Stomach (tissue), 9 donors: Measurements from ENCODE around the gene ARHGAP29. TPM values are rescaled to one million over a fixed set of nuclear protein-coding genes. Genes with fewer than 3 reads are reported as not detected.

Source experiments
- DNase-seq, 2 donors: peaks; one replicate each; pipeline versions ENCODE4 v3.0.0 to v3.0.0-alpha.2; 2013 to 2019
- H3K27ac ChIP-seq, 5 donors: fragments of 200-600 bp in 4 of 5; sonication (generic) in 4 of 5; one replicate each; pipeline ENCODE4 v1.5.1; 2013 to 2019; ENCODE audit warnings: mild to moderate bottlenecking in 1 of 5, moderate library complexity in 1 of 5
- H3K27me3 ChIP-seq, 3 donors: fragments of 200-600 bp; sonication (generic); one replicate each; pipeline ENCODE4 v1.5.1; 2017 to 2019; ENCODE audit warnings: mixed run types in 1 of 3
- H3K36me3 ChIP-seq, 4 donors: fragments of 200-600 bp; sonication (generic); 1 replicate in 3 of 4; 2 replicates in 1 of 4; pipeline ENCODE4 v1.5.1; 2016 to 2019
- H3K4me1 ChIP-seq, 4 donors: fragments of 200-600 bp; sonication (generic); one replicate each; pipeline ENCODE4 v1.5.1; 2016 to 2019
- H3K4me3 ChIP-seq, 4 donors: fragments of 200-600 bp; sonication (generic) in 3 of 4; one replicate each; pipeline ENCODE4 v1.5.1; 2016 to 2019; ENCODE audit warnings: mild to moderate bottlenecking in 1 of 4
- H3K9me3 ChIP-seq, 4 donors: fragments of 200-600 bp; sonication (generic); one replicate each; pipeline ENCODE4 v1.5.1; 2016 to 2019
- EP300 ChIP-seq: sonication (generic); formaldehyde crosslinking; IDR thresholded peaks from one replicate; pipeline ENCODE4 v1.6.1; 2017; ENCODE audit warnings: antibody characterized with exemption
- POLR2A ChIP-seq, 4 donors: fragments of 450-650 bp; IDR thresholded peaks; one replicate each; pipeline ENCODE4 v1.6.1; 2016; ENCODE audit warnings: antibody characterized with exemption in 4 of 4, control low read depth in 2 of 4, mild to moderate bottlenecking in 1 of 4, moderate library complexity in 1 of 4
- POLR2AphosphoS5 ChIP-seq, 3 donors: sonication (generic); formaldehyde crosslinking; IDR thresholded peaks; one replicate each; pipeline ENCODE4 v1.6.1; 2016; ENCODE audit warnings: antibody characterized with exemption in 3 of 3
- WGBS, 5 donors: extraction: QIAGEN DNeasy Blood & Tissue Kit in 3 of 5; methylation state at CpG; one replicate each; pipeline versions ENCODE4 v1.1.5 to v1.1.7; 2013 to 2018; 5-methylcytosine and 5-hydroxymethylcytosine counted together
- intact Hi-C: fragments of 100-400 bp; cut with DNase I; formaldehyde crosslinking; loops from one replicate; pipeline ENCODE4 v1.15.1; 2023; ENCODE audit warnings: low total_unique reads
- polyA plus RNA-seq, 3 donors: library from polyadenylated mRNA; stranded (reverse); fragments of 200-250 nt; gene quantifications; one replicate each; pipeline ENCODE4 v1.2.3, GENCODE V29; 2013
- total RNA-seq, 5 donors: library from RNA; depleted of rRNA; stranded (reverse); fragments of >200 nt; gene quantifications; one replicate each; pipeline versions ENCODE4 v1.1.0 to v1.2.3, GENCODE V29; 2014 to 2016
- TF ChIP-seq, protein P1 (sequence below), 7 experiments: fragments of 450-650 bp in 4 of 7; fragments of 200-600 bp in 3 of 7; sonication (generic) in 3 of 7; IDR thresholded peaks; one replicate each; pipeline ENCODE4 v1.5.1; 2016 to 2019; ENCODE audit warnings: antibody characterized with exemption in 7 of 7, control low read depth in 2 of 7, mild to moderate bottlenecking in 1 of 7
- donor health status: healthy with polysubstance abuse.
- donor health status: Bipolar disorder and iron deficiency.
- donor health status: healthy.

Gene ARHGAP29
- total and polyA plus RNA-seq, 8 donors: 4.4 to 90.9 (median 17.6) TPM

DNA sequence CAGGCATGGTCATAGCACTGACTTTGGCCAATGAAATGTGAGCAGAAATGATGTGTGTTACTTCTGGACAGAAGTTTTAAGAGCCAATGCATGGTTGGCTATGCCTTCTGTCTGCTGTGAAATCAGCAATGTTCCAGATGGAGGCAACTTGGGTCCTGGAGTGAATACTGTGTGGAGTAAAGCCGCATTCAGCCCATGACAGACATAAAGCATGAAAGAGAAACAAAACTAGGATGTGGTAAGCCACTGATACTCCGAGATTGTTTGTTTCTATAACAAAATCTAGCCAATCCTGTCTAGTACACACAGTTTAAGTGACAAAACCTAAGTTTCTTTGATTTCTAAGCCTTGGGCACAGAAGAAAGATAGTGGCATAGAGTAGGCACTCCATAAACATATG lies 47.1 kb upstream of the ARHGAP29 start:
- Histone ChIP-seq H3K36me3 (no peaks in the 10 kb centered on the region), H3K9me3 (no peaks in the 10 kb centered on the region), H3K27me3 (no peaks in the 10 kb centered on the region), H3K4me3 (no peak overlapping the region), H3K4me1 (peaks cover 0 to 35% (median 15%) of the 10 kb centered on the region in 4 donors), H3K27ac (peak overlapping the region in 1 of 5 donors; percentile 26)
- intact Hi-C loops: no loop called here
- WGBS, 5 donors: 52 to 76% (median 69%) methylated on average over 2 of the region's 2 CpGs
- DNase-seq: no peak
- no peak for TF ChIP-seq POLR2AphosphoS5 (IDR thresholded peaks at IDR 0.05)
- TF ChIP-seq POLR2A (IDR thresholded peaks at IDR 0.05): no peak
- TF ChIP-seq, protein P1, sequence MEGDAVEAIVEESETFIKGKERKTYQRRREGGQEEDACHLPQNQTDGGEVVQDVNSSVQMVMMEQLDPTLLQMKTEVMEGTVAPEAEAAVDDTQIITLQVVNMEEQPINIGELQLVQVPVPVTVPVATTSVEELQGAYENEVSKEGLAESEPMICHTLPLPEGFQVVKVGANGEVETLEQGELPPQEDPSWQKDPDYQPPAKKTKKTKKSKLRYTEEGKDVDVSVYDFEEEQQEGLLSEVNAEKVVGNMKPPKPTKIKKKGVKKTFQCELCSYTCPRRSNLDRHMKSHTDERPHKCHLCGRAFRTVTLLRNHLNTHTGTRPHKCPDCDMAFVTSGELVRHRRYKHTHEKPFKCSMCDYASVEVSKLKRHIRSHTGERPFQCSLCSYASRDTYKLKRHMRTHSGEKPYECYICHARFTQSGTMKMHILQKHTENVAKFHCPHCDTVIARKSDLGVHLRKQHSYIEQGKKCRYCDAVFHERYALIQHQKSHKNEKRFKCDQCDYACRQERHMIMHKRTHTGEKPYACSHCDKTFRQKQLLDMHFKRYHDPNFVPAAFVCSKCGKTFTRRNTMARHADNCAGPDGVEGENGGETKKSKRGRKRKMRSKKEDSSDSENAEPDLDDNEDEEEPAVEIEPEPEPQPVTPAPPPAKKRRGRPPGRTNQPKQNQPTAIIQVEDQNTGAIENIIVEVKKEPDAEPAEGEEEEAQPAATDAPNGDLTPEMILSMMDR (IDR thresholded peaks at IDR 0.05): no peak
- no peak for TF ChIP-seq EP300

DNA sequence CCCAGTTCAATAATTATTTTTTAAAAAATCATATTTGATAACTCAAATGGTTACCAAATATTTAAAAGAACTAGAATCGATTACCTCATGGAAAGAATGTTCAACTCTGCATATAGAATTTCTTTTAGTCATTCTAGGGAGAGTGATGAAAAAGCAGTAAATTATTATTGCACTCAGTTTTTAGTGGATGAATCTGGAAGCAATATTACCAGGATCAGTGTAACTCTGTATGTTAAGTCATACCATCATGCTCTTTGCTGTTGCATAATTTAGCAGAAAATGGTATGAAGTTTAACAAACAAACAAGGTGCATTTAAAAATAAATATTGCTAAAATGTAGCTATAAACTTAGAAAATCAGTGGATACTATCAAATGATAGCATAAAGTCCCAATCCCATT lies 46.1 kb upstream of the ARHGAP29 start:
- H3K27ac ChIP-seq: no peak overlapping the region
- 86 to 92% (median 89%) methylated on average over 1 of the region's 1 CpG for WGBS, 5 donors

DNA sequence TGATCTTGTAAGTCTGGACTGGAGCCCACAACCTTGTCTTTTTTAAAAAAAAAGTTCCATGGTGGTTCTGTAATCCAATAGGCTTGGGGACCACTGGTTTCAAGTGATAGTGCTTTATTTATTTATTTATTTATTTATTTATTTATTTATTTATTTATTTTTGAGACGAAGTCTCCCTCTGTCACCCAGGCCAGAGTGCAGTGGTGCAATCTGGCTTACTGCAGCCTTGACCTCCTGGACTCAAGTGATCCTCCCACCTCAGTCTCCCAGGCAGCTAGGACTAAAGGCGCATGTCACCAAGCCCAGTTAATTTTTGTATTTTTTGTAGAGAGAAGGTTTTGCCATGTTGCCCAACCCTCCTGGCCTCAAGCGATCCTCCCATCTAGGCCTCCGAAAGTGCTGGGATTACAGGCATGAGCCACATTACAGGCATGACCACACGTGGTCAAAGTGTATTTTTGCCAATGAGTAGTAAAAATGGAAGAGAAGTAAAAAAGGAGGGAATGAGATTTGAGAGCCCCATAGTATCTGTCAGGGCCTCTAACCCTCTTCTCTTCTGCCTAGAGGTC lies 44.8 kb upstream of the ARHGAP29 start:
- intact Hi-C loops: no loop called here

More for the DNA sequence above, 46.1 kb upstream of the ARHGAP29 start:
- DNase-seq: no peak
- no peak for TF ChIP-seq POLR2AphosphoS5 (IDR thresholded peaks at IDR 0.05)
- TF ChIP-seq EP300: no peak
- TF ChIP-seq, protein P1 (IDR thresholded peaks at IDR 0.05): no peak
- no peak for TF ChIP-seq POLR2A (IDR thresholded peaks at IDR 0.05)
- Histone ChIP-seq H3K9me3 (no peaks in the 10 kb centered on the region), H3K4me3 (no peak overlapping the region), H3K4me1 (peaks cover 0 to 35% (median 15%) of the 10 kb centered on the region in 4 donors), H3K36me3 (no peaks in the 10 kb centered on the region), H3K27me3 (no peaks in the 10 kb centered on the region)
- intact Hi-C loops: no loop called here

DNA sequence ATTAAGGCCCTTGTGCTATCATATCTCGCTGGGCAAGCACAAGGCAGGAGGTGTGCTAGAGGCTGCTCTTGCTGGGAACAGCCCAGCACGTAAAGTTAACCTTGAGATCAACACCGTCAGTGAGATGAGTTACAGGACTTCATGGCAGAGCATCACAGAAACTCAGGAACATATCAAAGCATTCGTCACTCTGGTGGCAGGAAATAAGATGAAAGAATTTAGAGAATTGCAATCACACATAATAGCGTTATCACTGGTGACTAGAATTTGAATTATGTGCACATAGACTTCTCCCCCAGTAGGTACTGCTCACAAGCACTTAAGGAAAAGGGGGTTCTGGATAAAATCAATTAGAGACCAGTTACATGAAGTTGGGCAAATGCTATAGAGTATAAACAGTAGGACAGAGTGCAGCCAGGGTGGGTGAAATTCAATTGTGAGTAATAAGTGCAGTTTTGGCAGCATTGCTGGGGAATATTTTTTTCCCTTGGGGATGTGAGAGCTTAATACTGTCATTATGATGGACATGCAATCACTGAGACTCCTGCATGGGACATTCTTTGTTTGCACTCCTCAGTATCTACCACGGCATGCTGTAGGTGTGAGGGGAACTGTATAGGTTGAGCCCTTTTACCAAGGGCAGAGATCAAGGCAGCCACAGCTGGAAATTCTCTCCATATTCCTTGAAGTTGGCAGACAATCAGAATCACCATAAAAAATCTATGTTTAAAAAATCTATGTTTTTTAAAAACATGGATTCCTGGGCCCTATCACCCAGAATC lies 44.2 kb upstream of the ARHGAP29 start:
- no peaks in the 10 kb centered on the region for H3K9me3 ChIP-seq
- no peaks in the 10 kb centered on the region for H3K36me3 ChIP-seq
- H3K27ac ChIP-seq: no peak overlapping the region
- WGBS, 5 donors: 35 to 60% (median 48%) methylated on average over 6 of the region's 6 CpGs
- DNase-seq: no peak
- intact Hi-C loops: no loop called here
- no peaks in the 10 kb centered on the region for H3K27me3 ChIP-seq
- peaks cover 0 to 35% (median 11%) of the 10 kb centered on the region in 4 donors for H3K4me1 ChIP-seq
- TF ChIP-seq POLR2A (IDR thresholded peaks at IDR 0.05): no peak
- no peak for TF ChIP-seq EP300
- TF ChIP-seq POLR2AphosphoS5 (IDR thresholded peaks at IDR 0.05): no peak
- TF ChIP-seq, protein P1 (IDR thresholded peaks at IDR 0.05): no peak
- H3K4me3 ChIP-seq: no peak overlapping the region

More for the DNA sequence above, 44.8 kb upstream of the ARHGAP29 start:
- H3K36me3 ChIP-seq: no peaks in the 10 kb centered on the region
- no peaks in the 10 kb centered on the region for H3K9me3 ChIP-seq
- peaks cover 0 to 40% (median 14%) of the 10 kb centered on the region in 4 donors for H3K4me1 ChIP-seq
- H3K27ac ChIP-seq: no peak overlapping the region
- H3K27me3 ChIP-seq: no peaks in the 10 kb centered on the region
- no peak overlapping the region for H3K4me3 ChIP-seq
- WGBS, 5 donors: 88 to 95% (median 92%) methylated on average over 5 of the region's 5 CpGs
- DNase-seq: no peak
- TF ChIP-seq, protein P1 (IDR thresholded peaks at IDR 0.05): no peak
- TF ChIP-seq POLR2A (IDR thresholded peaks at IDR 0.05): no peak
- no peak for TF ChIP-seq POLR2AphosphoS5 (IDR thresholded peaks at IDR 0.05)
- TF ChIP-seq EP300: no peak
